Adrenal gland (tissue), 5 donors: Measurements from ENCODE around the gene GAL3ST1.

Source experiments
- CTCF ChIP-seq, 6 experiments: fragments of 450-650 bp in 4 of 6; fragments of 200-600 bp in 2 of 6; sonication (generic) in 1 of 6; IDR thresholded peaks; 1 replicate in 5 of 6; 2 replicates in 1 of 6; pipeline versions ENCODE4 v1.5.1 to v1.8.0; 2016 to 2021; ENCODE audit warnings: antibody characterized with exemption in 6 of 6, mild to moderate bottlenecking in 2 of 6, moderate library complexity in 1 of 6
- POLR2A ChIP-seq, 2 donors: fragments of 450-650 bp; IDR thresholded peaks; one replicate each; pipeline ENCODE4 v1.6.1; 2017; ENCODE audit warnings: antibody characterized with exemption in 2 of 2, mild to moderate bottlenecking in 2 of 2, moderate library complexity in 1 of 2
- donor health status: DM: no; HTN: no; CAD: no.

GRCh38 chr22:30607300-30607930 lies 33.0 kb upstream of the GAL3ST1 start:
- TF ChIP-seq POLR2A (IDR thresholded peaks at IDR 0.05): no peak
- TF ChIP-seq CTCF (IDR thresholded peaks at IDR 0.05): no peak
